Mesothelial cell of epicardium (in vitro differentiated cells): ENCODE measurements around the gene HS6ST3. TPM values are rescaled to one million over a fixed set of nuclear protein-coding genes. Genes with fewer than 3 reads are reported as not detected.

ENCODE experiments used
- DNase-seq, 2 experiments: peaks; one replicate each; pipeline ENCODE4 v3.0.0; 2021; ENCODE audit warnings: low spot score in 2 of 2; ENCODE audit not compliant: unreplicated experiment in 2 of 2
- H3K27ac Mint-ChIP-seq: 2 replicates; pipeline ENCODE4 v1.8.0; 2021; ENCODE audit warnings: mixed read lengths
- H3K27me3 Mint-ChIP-seq: 2 replicates; pipeline ENCODE4 v1.8.0; 2021; ENCODE audit warnings: low read depth, mixed read lengths
- H3K36me3 Mint-ChIP-seq: 2 replicates; pipeline ENCODE4 v1.8.0; 2021; ENCODE audit warnings: mixed read lengths
- H3K4me1 Mint-ChIP-seq: 2 replicates; pipeline ENCODE4 v1.8.0; 2021; ENCODE audit warnings: mixed read lengths
- H3K4me3 Mint-ChIP-seq: 2 replicates; pipeline ENCODE4 v1.8.0; 2021; ENCODE audit warnings: mild to moderate bottlenecking, moderate library complexity, mixed read lengths
- H3K9me3 Mint-ChIP-seq: 2 replicates; pipeline ENCODE4 v1.8.0; 2021; ENCODE audit warnings: mixed read lengths
- total RNA-seq: library from RNA; stranded (reverse); gene quantifications from 3 replicates; pipeline ENCODE4 v1.2.1, GENCODE V29; 2021
- TF ChIP-seq, protein P1 (sequence below): fragments of 200-600 bp; sonication (generic); IDR thresholded peaks from one replicate; pipeline ENCODE4 v1.5.0; 2021; ENCODE audit warnings: antibody characterized with exemption; ENCODE audit not compliant: unreplicated experiment

The HS6ST3 gene
- total RNA-seq, 1 donor from 2014 or later, result 0.60 TPM

DNA sequence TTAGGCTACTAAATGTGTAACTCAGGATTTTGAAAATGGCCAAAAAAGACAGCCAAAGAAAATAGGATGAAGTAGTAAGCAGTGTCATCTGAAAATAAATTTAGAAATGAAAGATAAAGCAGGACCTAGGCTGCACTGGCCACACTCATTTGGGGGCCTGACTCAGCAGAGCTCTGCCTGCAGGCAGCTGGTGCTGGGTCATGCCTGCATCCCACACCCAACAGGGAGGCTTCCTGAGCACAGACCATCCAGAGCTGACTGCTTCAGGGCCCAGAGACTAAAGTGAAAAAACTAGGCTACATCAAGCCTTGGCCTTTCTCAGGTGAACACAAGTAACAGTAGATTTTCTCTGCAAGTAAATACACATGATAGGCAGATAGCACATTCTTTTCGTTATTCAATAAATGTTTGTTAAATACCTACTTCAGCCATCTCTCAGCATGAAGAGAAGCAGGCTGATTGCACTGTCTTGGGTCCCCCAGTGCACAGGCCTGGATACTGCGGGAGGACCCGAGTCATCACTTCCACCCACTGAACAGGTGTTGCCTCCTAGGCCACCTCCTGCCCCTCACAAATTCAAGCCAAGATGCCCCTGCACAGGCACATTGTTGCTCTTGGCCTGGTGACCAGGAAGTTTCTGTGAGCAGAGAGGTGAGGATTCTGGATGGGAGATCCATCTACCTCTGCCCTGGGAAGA lies 620.4 kb downstream of the HS6ST3 start:
- Mint-ChIP-seq H3K4me3 (no peak overlapping the region), H3K4me1 (no peaks in the 10 kb centered on the region), H3K27me3 (peaks cover 4% of the 10 kb centered on the region), H3K9me3 (peaks cover 8% of the 10 kb centered on the region), H3K36me3 (no peaks in the 10 kb centered on the region), H3K27ac (no peak overlapping the region)
- DNase-seq, result no peak
- TF ChIP-seq, protein P1, sequence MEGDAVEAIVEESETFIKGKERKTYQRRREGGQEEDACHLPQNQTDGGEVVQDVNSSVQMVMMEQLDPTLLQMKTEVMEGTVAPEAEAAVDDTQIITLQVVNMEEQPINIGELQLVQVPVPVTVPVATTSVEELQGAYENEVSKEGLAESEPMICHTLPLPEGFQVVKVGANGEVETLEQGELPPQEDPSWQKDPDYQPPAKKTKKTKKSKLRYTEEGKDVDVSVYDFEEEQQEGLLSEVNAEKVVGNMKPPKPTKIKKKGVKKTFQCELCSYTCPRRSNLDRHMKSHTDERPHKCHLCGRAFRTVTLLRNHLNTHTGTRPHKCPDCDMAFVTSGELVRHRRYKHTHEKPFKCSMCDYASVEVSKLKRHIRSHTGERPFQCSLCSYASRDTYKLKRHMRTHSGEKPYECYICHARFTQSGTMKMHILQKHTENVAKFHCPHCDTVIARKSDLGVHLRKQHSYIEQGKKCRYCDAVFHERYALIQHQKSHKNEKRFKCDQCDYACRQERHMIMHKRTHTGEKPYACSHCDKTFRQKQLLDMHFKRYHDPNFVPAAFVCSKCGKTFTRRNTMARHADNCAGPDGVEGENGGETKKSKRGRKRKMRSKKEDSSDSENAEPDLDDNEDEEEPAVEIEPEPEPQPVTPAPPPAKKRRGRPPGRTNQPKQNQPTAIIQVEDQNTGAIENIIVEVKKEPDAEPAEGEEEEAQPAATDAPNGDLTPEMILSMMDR, result no peak

DNA sequence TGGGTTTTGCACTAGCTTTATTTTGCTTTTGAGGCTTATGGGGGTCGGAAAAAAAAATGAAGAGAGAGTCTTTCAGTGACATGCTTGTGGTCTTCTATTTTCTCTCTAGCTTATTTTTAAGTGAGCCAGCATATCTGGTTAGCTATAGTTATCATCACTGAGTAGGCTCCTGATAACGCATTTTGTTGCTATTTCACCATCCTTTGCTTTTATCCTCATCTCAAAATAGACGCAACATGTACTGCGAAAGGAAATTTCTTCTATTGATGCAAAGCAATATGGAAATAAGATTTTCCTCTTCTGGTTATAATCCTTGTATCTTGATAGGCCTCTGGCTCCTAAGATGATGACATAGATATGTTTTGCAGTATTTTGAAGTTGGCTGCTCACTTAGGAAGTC lies 630.5 kb downstream of the HS6ST3 start:
- Mint-ChIP-seq H3K36me3 (no peaks in the 10 kb centered on the region), H3K9me3 (no peaks in the 10 kb centered on the region), H3K27ac (no peak overlapping the region), H3K4me3 (no peak overlapping the region), H3K27me3 (peaks cover 7% of the 10 kb centered on the region), H3K4me1 (peaks cover 5% of the 10 kb centered on the region)
- DNase-seq, result no peak
- TF ChIP-seq, protein P1, result no peak

- Mint-ChIP-seq H3K4me3 (no peak overlapping the region), H3K36me3 (no peaks in the 10 kb centered on the region)
- DNase-seq, result no peak
Measured at GRCh38 chr13:96726651-96727050, 636.7 kb downstream of the HS6ST3 start.

GRCh38 chr13:96728463-96728862 lies 638.6 kb downstream of the HS6ST3 start:
- no peak for DNase-seq
- Mint-ChIP-seq H3K9me3 (peaks cover 38% of the 10 kb centered on the region), H3K4me1 (peaks cover 5% of the 10 kb centered on the region), H3K27ac (no peak overlapping the region), H3K27me3 (peaks cover 3% of the 10 kb centered on the region), H3K36me3 (no peaks in the 10 kb centered on the region), H3K4me3 (no peak overlapping the region)
- TF ChIP-seq, protein P1, result no peak

More at GRCh38 chr13:96726651-96727050, 636.7 kb downstream of the HS6ST3 start:
- TF ChIP-seq, protein P1, result no peak
- peaks cover 28% of the 10 kb centered on the region for H3K9me3 Mint-ChIP-seq
- peaks cover 5% of the 10 kb centered on the region for H3K4me1 Mint-ChIP-seq
- no peak overlapping the region for H3K27ac Mint-ChIP-seq
- peaks cover 4% of the 10 kb centered on the region for H3K27me3 Mint-ChIP-seq

DNA sequence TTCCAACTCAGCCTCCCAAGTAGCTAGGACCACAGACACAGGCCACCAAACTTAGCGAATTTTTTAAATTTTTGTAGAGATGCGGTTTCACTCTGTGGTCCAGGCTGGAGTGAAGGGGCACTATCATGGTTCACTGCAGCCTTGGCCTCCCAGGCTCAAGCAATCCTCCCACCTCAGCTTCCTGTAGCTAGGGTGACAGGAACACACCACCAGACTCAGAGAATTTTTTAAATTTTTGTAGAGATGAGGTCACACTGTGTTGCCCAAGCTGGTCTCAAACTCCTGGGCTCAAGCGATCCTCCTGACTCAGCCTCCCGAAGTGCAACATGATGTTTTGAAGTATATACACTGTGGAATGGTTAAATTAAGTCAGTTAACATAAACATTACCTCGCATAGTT lies 640.8 kb downstream of the HS6ST3 start:
- no peak overlapping the region for H3K27ac Mint-ChIP-seq
- peaks cover 41% of the 10 kb centered on the region for H3K9me3 Mint-ChIP-seq
- DNase-seq, result no peak
- no peaks in the 10 kb centered on the region for H3K36me3 Mint-ChIP-seq
- H3K4me3 Mint-ChIP-seq, result no peak overlapping the region
- TF ChIP-seq, protein P1, result no peak
- H3K27me3 Mint-ChIP-seq, result peaks cover 8% of the 10 kb centered on the region
- no peaks in the 10 kb centered on the region for H3K4me1 Mint-ChIP-seq
